Measurements from ENCODE around the gene DNAJC7.
"Not testable (repeated sequence)": the region's sequence is repeated elsewhere in the genome, so short reads cannot be mapped to it uniquely, and the experiment has no call there.

DNAJC7 gene

DNA sequence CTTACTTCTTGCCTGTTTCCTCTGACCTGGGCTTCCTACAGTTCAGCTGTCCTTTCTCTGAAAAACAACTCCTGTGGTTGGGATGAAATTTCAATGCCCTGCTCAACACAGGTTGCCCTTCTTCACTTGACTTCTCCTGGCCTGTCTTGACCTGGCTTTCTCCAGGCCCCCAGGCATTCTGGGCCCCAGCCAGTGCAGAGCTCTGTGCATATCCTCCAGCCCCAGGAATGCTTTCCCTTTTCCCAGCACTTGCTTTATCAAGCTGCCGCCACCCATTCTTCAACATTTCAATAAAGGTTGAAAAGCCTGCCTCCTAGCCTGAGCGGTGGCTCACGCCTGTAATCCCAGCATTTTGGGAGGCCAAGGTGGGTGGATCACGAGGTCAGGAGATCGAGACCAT lies 76.1 kb downstream of the DNAJC7 start:
- TF ChIP-seq, protein P1, sequence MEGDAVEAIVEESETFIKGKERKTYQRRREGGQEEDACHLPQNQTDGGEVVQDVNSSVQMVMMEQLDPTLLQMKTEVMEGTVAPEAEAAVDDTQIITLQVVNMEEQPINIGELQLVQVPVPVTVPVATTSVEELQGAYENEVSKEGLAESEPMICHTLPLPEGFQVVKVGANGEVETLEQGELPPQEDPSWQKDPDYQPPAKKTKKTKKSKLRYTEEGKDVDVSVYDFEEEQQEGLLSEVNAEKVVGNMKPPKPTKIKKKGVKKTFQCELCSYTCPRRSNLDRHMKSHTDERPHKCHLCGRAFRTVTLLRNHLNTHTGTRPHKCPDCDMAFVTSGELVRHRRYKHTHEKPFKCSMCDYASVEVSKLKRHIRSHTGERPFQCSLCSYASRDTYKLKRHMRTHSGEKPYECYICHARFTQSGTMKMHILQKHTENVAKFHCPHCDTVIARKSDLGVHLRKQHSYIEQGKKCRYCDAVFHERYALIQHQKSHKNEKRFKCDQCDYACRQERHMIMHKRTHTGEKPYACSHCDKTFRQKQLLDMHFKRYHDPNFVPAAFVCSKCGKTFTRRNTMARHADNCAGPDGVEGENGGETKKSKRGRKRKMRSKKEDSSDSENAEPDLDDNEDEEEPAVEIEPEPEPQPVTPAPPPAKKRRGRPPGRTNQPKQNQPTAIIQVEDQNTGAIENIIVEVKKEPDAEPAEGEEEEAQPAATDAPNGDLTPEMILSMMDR (IDR thresholded peaks at IDR 0.05; ENCODE audit: control insufficient read depth, extremely low read depth, insufficient read depth) = no peak
- H3K4me3 ChIP-seq (ENCODE audit: low read depth, low read length) = no peak overlapping the region
- no peak for DNase-seq (ENCODE audit: low read depth)

DNA sequence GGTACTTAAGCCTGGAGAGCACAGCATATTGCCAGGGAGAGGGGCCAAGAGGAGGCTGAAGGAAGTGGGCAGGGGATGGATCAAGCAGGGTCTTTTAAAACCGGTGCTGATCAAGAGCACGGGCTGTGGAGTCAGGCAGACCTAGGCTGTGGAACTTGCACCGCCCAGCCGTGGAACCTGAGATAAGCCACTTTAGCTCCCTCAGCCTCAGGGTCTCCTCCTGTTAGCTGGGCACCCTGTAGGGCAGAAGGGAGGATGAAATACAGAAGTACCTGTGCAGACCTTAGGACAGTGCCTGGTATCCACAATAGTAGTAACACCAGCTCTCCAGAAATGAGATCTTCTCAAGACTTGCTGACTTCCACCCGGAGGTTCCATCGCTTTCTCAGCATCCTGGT lies 77.5 kb downstream of the DNAJC7 start:
- no peak overlapping the region for H3K4me3 ChIP-seq (ENCODE audit: low read depth, low read length)
- no peak for DNase-seq (ENCODE audit: low read depth)
- TF ChIP-seq, protein P1 (IDR thresholded peaks at IDR 0.05; ENCODE audit: control insufficient read depth, extremely low read depth, insufficient read depth) = no peak

DNA sequence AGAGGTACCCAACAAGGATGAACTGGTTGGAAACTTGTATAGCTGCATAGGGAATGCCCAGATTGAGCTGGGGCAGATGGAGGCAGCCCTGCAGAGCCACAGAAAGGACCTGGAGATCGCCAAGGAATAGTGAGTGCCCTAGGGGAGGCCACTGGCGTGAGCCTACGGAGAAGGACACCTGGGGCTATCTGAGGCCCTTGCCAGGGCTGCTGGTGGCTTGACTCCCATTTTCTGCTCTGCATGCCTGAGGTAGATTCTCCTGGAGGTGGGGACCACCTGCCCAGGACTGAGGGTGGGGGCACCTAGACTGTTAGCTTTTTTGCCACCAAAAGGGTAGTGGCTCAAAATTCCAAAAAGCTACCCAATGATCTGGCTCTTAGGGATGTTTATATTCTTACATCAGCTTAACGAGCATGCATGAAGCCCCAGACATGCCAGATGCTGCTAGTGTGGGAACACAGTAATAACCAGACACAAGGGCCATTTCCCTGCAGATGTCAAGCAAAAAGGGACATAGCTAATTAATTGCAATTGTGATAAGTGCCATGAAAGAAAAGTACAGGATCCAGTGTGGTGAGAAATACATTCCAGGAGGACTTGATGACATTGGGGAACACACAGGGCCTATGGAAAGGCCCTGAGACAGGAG lies 78.1 kb downstream of the DNAJC7 start:
- DNase-seq (ENCODE audit: low read depth) = no peak
- H3K4me3 ChIP-seq (ENCODE audit: low read depth, low read length) = no peak overlapping the region
- TF ChIP-seq, protein P1 (IDR thresholded peaks at IDR 0.05; ENCODE audit: control insufficient read depth, extremely low read depth, insufficient read depth) = no peak

DNA sequence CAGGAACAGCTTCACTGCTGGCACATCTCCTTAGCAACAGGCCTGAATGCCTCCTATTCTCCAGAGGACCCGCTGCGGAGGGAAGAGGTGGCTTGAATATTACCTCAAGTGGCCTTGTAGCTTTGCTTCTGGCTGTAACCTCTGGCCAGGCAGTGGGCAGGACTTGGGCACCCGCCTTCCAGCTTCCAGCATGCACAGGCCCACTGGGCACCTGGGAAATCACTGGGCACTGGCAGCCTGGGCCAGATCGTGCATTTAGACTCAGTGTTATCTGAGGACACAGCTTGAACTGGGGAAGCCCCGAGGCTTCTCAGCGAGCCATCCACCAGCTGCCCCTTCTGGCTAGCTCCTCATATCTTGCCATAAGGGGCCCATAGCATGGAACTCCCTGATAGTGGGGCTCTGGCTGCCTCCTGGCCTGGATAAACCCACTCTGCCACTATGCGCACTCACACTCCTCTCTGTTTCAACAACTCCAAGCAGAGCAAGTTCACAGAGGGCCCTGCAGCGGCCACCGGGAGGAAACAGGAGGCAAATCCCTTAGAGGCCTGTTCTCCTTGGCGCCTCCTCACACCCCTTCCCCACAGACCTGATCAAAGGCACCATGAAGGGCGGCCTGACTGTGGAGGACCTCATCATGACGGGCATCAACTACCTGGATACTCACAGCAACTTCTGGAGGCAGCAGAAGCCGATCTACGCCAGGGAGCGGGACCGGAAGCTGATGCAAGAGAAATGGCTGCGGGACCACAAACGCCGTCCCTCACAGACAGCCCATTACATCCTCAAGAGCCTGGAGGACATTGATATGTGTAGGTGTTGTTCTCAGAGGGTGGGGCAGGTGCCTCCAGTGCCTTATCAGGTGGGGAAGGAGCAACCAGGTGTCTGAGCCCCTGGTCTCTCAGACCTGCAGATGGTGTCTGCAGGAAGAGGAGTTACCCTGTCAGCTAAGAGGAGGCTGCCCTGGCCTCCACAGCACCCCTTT lies 79.0 kb downstream of the DNAJC7 start:
- TF ChIP-seq, protein P1 (IDR thresholded peaks at IDR 0.05; ENCODE audit: control insufficient read depth, extremely low read depth, insufficient read depth) = no peak
- DNase-seq (ENCODE audit: low read depth) = no peak
- H3K4me3 ChIP-seq (ENCODE audit: low read depth, low read length) = no peak overlapping the region

DNA sequence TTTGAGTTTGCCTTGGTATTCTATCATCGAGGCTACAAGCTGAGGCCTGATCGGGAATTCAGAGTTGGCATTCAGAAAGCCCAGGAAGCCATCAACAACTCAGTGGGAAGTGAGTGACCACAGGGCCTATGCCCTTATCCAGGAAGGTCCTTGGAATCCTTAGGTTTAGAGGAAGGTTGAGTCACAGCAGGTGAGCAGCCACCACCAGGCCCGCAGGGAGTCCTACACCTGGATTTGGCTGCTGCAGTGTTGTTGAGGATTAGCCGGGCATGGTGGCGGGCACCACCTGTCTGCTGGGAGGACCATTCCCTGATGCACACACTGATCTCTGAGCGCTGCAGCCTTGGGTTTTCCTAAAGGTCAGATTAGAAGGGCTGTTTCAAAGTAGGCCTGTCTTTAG lies 81.6 kb downstream of the DNAJC7 start:
- TF ChIP-seq, protein P1 (IDR thresholded peaks at IDR 0.05; ENCODE audit: control insufficient read depth, extremely low read depth, insufficient read depth) = no peak
- H3K4me3 ChIP-seq (ENCODE audit: low read depth, low read length) = no peak overlapping the region
- no peak for DNase-seq (ENCODE audit: low read depth)

DNA sequence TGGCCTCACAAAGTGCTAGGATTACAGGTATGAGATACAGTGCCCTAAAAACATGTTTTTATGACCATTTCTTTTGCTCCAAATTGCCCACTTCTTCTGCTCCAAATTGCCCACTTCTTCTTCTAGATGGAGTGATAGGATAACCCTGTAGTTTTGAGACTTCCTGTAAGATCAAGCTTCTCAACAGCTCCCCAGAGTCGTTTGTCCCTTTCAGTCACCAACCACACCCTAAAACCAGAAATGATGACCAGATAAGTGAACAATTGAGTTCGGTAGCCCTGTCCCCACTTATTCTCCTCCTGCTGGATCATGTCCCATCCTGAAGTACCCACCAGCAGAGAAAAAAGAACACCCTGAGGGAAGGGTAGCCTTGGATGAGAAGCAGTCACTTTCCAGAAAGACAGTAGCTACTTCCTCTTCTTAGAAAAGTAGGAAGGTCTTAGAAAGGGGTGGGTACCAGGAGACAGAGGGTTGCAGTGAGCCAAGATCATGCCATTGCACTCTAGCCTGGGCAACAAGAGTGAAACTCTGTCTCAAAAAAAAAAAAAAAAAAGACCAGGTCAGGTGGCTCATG lies 84.3 kb downstream of the DNAJC7 start:
- H3K4me3 ChIP-seq (ENCODE audit: low read depth, low read length) = no peak overlapping the region
- TF ChIP-seq, protein P1 (IDR thresholded peaks at IDR 0.05; ENCODE audit: control insufficient read depth, extremely low read depth, insufficient read depth) = no peak
- DNase-seq (ENCODE audit: low read depth) = no peak

DNA sequence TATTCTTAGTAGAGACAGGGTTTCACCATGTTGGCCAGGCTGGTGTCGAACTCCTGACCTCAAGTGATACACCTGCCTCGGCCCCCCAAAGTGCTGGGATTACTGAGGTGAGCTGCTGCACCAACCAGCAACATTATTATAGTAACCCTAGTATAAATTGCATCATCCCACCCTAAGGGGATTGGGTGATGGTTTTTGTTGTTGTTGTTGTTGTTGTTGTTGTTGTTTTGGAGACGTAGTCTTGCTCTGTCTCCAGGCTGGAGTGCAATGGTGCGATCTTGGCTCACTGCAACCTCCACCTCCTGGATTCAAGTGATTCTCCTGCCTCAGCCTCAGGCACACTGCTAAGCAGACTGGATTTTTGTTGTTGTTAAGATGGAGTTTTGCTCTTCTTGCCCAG lies 85.5 kb downstream of the DNAJC7 start:
- not testable (repeated sequence) for DNase-seq (ENCODE audit: low read depth); H3K4me3 ChIP-seq (ENCODE audit: low read depth, low read length)

DNA sequence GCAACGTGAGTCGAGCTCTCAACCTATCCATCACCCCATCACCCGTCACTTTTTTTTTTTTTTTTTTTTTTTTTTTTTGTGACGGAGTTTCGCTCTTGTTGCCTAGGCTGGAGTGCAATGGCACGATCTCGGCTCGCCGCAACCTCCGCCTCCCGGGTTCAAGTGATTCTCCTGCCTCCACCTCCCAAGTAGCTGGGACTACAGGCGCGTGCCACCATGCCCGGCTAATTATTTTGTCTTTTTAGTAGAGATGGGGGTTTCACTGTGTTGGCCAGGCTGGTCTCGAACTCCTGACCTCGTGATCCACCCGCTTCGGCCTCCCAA lies 86.4 kb downstream of the DNAJC7 start:
- peak overlapping the region; percentile 58 for H3K4me3 ChIP-seq (ENCODE audit: low read depth, low read length)
- not testable (repeated sequence) for DNase-seq (ENCODE audit: low read depth)

All from LNCaP clone FGC (cell line).